ENCODE measurements around the gene SRSF4.
"Not testable (repeated sequence)": the region's sequence is repeated elsewhere in the genome, so short reads cannot be mapped to it uniquely, and the experiment has no call there.

SRSF4 gene

DNA sequence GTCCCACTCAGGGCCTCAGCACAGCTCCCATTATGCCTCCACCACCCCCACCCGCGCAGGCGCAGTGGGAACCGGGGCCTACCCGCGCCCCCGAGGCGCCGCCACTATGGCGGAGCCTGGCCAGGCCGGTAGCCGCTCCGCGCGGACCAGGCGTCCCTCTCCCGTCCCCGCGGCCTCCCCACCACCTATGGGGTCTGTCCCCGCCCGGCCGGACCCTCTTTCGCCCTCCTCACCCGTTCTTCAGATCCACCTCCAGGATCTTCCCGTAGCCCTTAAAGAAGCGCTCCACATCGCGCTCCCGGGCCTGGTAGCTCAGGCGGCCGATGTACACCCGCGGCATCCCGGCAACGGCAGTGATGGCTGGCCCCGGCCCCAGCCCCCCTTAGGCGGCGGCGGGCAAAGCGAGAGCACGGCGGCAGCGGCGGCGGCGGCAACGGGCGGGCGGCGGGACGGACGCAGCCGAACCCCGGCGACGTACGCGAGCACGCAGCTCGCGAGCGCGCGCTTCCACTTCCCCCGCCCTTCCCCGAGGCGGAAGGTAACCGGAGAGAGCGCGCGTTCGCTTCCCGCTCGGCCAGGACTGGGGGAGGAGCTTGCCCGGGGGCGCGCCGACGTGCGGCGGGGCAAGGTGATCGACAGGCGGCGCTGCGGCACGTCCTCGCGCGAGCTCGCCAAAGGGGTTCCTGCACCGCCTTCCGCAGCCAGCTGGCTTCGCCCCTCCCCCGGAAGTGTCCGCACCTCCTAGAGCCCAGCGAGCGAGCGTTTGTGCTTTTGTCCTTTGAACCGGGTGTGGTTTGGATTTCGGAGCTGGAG is at the start of gene SRSF4:
SRSF4 (minus strand) TSS at position 488 of the 813 bp plus-strand sequence; CDS start at position 340, 148 bp downstream.
- Histone ChIP-seq H3K4me3 (ENCODE audit: low read length) (peak within 1 kb of the TSS; percentile 82), H3K9ac (ENCODE audit: low read depth, low read length) (peak within 1 kb of the TSS; percentile 92), H3K4me1 (ENCODE audit: insufficient read depth, low read length) (peaks cover 8% of the 10 kb centered on the region), H3K9me3 (ENCODE audit: insufficient read depth, low read depth, low read length) (no peaks in the 10 kb centered on the region), H3K36me3 (ENCODE audit: insufficient read depth, low read depth, low read length) (peaks cover 22% of the 10 kb centered on the region; the same call in 1 of the 2 replicates), H3K27ac (ENCODE audit: low read length) (peak within 1 kb of the TSS; percentile 96), H3K27me3 (ENCODE audit: insufficient read depth, low read length) (no peaks in the 10 kb centered on the region)

DNA sequence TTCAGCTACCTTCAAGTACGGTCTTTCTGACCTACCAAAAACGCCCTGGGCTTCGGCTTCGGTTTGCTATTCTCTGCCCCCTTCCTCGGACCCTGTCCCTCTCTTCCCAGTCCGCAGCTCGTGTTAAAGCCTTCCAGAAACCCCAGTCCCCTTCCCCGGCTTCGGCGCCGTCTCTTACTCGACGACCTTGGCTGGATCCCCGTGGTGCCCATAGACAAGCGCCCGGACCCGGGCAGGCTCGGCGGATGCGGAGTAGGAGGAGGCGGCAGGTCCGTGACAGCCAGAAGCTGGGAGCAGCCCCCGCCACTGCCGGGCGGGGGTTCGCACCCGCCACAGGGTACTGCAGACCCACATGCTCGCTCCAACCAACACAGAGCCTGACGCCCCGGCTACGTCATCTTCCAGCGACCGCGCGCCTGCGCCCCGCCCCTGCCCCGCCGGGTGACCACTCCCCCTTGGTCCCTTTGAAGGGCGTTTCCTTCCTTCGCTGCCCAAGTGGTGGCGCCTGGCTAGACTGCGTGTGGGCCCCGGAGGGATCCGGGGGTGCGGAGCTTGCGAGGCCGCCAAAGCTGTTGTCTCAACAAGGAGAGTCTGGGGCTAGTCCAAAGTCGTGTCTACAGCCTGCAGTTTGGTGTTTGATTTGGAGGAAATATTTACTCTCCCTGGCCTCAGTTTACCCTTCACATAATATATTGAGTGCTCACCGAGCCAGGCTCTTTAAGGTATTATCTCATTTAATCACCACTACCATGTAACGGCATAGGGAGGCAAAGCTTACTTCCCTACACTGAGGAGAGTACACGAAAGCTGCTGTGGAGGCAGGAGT is 49.1 kb upstream of the SRSF4 start, which contains the start of gene MECR:
MECR (minus strand) TSS at position 382 of the 826 bp plus-strand sequence; CDS start at position 354, 28 bp downstream.
- Histone ChIP-seq H3K4me3 (ENCODE audit: low read length) (peak within 1 kb of the TSS; percentile 88), H3K27ac (ENCODE audit: low read length) (no peak within 1 kb of the TSS), H3K36me3 (ENCODE audit: insufficient read depth, low read depth, low read length) (no peaks in the 10 kb centered on the region), H3K9me3 (ENCODE audit: insufficient read depth, low read depth, low read length) (no peaks in the 10 kb centered on the region), H3K9ac (ENCODE audit: low read depth, low read length) (peak within 1 kb of the TSS; percentile 77; the same call in 1 of the 2 replicates), H3K4me1 (ENCODE audit: insufficient read depth, low read length) (0 out of 2 replicates have a peak, but pooled peaks cover 6% of the 10 kb centered on the region), H3K27me3 (ENCODE audit: insufficient read depth, low read length) (peaks cover 28% of the 10 kb centered on the region)

DNA sequence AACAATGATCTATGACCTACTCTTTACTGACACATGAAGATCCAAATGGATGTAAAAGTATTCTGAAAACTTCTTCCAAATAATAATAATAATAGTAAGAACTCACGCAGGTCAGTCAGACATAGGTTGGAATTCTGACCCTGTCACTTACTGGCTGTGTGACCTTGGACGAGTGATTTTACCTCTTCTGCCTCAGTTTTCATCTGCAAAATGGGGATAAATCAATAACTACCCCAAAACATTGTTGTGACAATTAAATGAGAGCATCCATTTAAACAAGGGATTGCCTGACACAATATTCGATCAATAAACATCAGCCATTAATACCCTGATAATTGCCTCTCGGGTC is 48.5 kb upstream of the SRSF4 start:
- H3K9ac ChIP-seq (ENCODE audit: low read depth, low read length): peak overlapping the region; percentile 77; the same call in 1 of the 2 replicates
- peaks cover 22% of the 10 kb centered on the region for H3K27me3 ChIP-seq (ENCODE audit: insufficient read depth, low read length)
- H3K36me3 ChIP-seq (ENCODE audit: insufficient read depth, low read depth, low read length): 0 out of 2 replicates have a peak, but pooled peaks cover 2% of the 10 kb centered on the region
- 0 out of 2 replicates have a peak, but pooled peaks cover 6% of the 10 kb centered on the region for H3K4me1 ChIP-seq (ENCODE audit: insufficient read depth, low read length)
- H3K27ac ChIP-seq (ENCODE audit: low read length): no peak overlapping the region
- no peaks in the 10 kb centered on the region for H3K9me3 ChIP-seq (ENCODE audit: insufficient read depth, low read depth, low read length)
- H3K4me3 ChIP-seq (ENCODE audit: low read length): peak overlapping the region; percentile 88

DNA sequence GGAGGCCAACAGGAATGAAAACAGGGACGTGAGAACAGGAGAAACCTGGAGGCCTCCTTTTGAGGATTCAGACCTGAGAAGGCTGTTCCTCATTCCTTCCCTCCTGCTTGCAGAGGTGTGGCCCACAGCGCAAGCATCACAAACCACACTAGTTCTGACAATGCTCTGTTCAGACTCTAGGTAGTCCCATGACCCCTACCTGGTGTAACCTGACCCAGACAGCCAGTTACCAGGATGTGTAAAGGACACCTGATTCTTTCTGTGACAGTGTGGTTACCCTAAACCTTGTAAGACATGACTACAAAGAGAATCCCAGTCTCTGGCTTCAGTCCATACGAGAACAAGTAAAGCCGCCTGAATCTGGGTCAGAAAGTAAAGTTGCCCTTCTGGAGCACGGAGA is 45.8 kb upstream of the SRSF4 start:
- Histone ChIP-seq H3K4me3 (ENCODE audit: low read length) (no peak overlapping the region), H3K4me1 (ENCODE audit: insufficient read depth, low read length) (peaks cover 9% of the 10 kb centered on the region; the same call in 1 of the 2 replicates), H3K27me3 (ENCODE audit: insufficient read depth, low read length) (peaks cover 10% of the 10 kb centered on the region), H3K9ac (ENCODE audit: low read depth, low read length) (no peak overlapping the region), H3K36me3 (ENCODE audit: insufficient read depth, low read depth, low read length) (peaks cover 21% of the 10 kb centered on the region; the same call in 1 of the 2 replicates), H3K27ac (ENCODE audit: low read length) (no peak overlapping the region), H3K9me3 (ENCODE audit: insufficient read depth, low read depth, low read length) (no peaks in the 10 kb centered on the region)

DNA sequence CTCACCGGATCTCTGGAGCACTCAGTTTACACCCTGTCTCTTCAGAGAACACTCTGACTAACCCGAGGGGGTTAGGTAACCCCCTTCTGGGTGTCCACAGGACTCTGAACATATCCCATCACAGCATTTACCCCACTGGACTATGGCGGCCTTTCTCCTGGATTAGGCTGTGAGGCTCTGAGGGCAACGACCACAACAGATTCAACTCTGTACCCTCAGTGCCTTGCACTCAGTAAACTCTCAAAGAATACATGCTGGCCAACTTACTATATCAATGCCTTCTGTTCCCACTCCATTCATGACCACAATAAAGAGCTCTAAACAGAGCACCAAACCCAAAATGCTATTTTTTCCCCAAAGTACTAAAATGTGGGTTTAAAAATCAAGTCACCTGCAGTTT is 43.7 kb upstream of the SRSF4 start:
- no peak overlapping the region for H3K4me3 ChIP-seq (ENCODE audit: low read length)
- peaks cover 21% of the 10 kb centered on the region; the same call in 1 of the 2 replicates for H3K36me3 ChIP-seq (ENCODE audit: insufficient read depth, low read depth, low read length)
- no peak overlapping the region for H3K27ac ChIP-seq (ENCODE audit: low read length)
- peaks cover 15% of the 10 kb centered on the region; the same call in 1 of the 2 replicates for H3K4me1 ChIP-seq (ENCODE audit: insufficient read depth, low read length)
- H3K9ac ChIP-seq (ENCODE audit: low read depth, low read length): no peak overlapping the region
- no peaks in the 10 kb centered on the region for H3K9me3 ChIP-seq (ENCODE audit: insufficient read depth, low read depth, low read length)
- no peaks in the 10 kb centered on the region for H3K27me3 ChIP-seq (ENCODE audit: insufficient read depth, low read length)

DNA sequence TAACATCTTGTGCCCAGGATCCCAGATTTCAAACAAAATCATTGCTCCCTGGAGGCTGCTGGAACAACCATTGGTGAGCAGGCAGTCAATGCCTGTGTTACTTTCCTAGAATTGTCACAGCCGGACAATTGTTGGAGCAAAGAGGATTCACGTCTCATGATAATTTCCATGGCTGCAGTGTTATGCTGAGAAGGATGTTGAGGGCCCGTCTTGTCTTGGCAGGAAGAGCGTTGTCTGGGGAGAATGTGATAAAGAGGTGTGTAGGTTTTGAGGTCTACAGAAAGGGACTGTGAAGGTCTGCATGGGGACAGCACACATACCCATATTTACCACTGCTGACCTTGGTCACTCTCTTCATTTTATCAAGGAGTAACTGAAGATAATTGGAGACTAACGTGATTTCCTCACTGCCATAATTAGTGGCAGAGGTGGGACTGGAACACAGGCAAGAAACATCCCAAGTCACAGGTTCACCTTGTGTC is 42.7 kb upstream of the SRSF4 start:
- no peak overlapping the region for H3K9ac ChIP-seq (ENCODE audit: low read depth, low read length)
- H3K36me3 ChIP-seq (ENCODE audit: insufficient read depth, low read depth, low read length): peaks cover 27% of the 10 kb centered on the region; the same call in 1 of the 2 replicates
- no peak overlapping the region for H3K4me3 ChIP-seq (ENCODE audit: low read length)
- no peak overlapping the region for H3K27ac ChIP-seq (ENCODE audit: low read length)
- no peaks in the 10 kb centered on the region for H3K9me3 ChIP-seq (ENCODE audit: insufficient read depth, low read depth, low read length)
- H3K27me3 ChIP-seq (ENCODE audit: insufficient read depth, low read length): no peaks in the 10 kb centered on the region
- H3K4me1 ChIP-seq (ENCODE audit: insufficient read depth, low read length): peaks cover 12% of the 10 kb centered on the region; the same call in 1 of the 2 replicates

DNA sequence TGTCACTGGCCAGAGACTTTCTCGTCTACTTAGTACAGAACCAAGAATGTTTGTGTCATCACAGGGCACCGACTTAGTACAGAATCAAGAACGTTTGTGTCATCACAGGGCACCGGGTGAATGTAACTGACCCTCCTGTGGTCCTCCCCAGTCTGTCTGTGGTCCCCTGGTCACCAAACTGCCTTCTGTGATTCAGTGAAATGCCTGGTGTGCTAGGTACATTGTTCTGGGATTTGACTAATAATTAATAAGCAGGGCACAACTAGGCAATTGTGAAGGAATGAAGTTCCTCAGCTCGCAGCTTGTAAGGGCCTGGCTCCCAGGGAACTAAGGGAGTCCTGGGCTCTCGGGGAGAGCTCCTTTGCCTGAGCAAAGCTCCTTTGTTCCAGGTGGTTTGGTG is 41.8 kb upstream of the SRSF4 start:
- H3K9ac ChIP-seq (ENCODE audit: low read depth, low read length): no peak overlapping the region
- H3K4me3 ChIP-seq (ENCODE audit: low read length): no peak overlapping the region
- H3K4me1 ChIP-seq (ENCODE audit: insufficient read depth, low read length): peaks cover 12% of the 10 kb centered on the region; the same call in 1 of the 2 replicates
- H3K27me3 ChIP-seq (ENCODE audit: insufficient read depth, low read length): no peaks in the 10 kb centered on the region
- no peak overlapping the region for H3K27ac ChIP-seq (ENCODE audit: low read length)
- no peaks in the 10 kb centered on the region for H3K9me3 ChIP-seq (ENCODE audit: insufficient read depth, low read depth, low read length)
- H3K36me3 ChIP-seq (ENCODE audit: insufficient read depth, low read depth, low read length): peaks cover 29% of the 10 kb centered on the region; the same call in 1 of the 2 replicates

DNA sequence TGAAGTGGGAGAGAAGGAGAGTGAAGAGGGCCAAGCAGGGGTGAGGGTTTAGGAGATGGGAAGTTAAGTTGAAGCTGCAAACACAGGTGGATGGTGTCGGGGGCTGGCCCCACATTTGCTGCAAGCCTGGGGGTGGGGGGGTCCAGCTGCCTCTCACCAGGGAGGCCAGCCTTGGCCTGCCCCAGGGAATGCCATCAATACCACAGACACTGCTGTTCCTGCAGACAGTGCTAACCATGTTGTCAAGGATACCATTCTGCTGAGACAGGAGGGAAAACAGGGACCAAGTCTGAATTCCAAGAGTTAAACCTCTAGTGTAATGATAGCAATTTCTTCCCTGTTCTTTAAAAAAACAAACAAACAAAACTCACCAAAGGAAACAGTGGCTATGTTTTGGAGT is 41.0 kb upstream of the SRSF4 start:
- Histone ChIP-seq H3K36me3 (ENCODE audit: insufficient read depth, low read depth, low read length) (peaks cover 32% of the 10 kb centered on the region; the same call in 1 of the 2 replicates), H3K27ac (ENCODE audit: low read length) (no peak overlapping the region), H3K9me3 (ENCODE audit: insufficient read depth, low read depth, low read length) (no peaks in the 10 kb centered on the region), H3K4me1 (ENCODE audit: insufficient read depth, low read length) (peaks cover 12% of the 10 kb centered on the region; the same call in 1 of the 2 replicates), H3K27me3 (ENCODE audit: insufficient read depth, low read length) (no peaks in the 10 kb centered on the region), H3K4me3 (ENCODE audit: low read length) (no peak overlapping the region), H3K9ac (ENCODE audit: low read depth, low read length) (no peak overlapping the region)

DNA sequence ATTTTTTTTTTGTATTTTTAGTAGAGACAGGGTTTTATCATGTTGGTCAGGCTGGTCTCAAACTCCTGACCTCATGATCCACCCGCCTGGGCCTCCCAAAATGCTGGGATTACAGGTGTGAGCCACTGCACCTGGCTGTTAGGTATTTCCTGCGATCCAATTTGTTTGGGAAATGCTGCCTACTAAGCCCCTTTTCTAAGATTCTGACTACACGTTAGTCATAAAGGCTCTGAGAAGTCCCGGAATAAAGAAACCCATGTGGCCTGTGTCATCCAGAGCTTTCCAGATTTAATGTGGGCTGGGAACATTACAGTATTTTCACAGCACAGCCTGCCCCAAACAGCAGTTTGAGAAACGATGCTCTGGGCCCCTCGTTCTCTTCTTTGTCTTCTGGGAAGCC is 40.6 kb upstream of the SRSF4 start:
- not testable (repeated sequence) for H3K4me3 ChIP-seq (ENCODE audit: low read length); H3K27me3 ChIP-seq (ENCODE audit: insufficient read depth, low read length); H3K9me3 ChIP-seq (ENCODE audit: insufficient read depth, low read depth, low read length); H3K9ac ChIP-seq (ENCODE audit: low read depth, low read length); H3K27ac ChIP-seq (ENCODE audit: low read length); H3K4me1 ChIP-seq (ENCODE audit: insufficient read depth, low read length)
- H3K36me3 ChIP-seq (ENCODE audit: insufficient read depth, low read depth, low read length): peaks cover 32% of the 10 kb centered on the region; the same call in 1 of the 2 replicates

DNA sequence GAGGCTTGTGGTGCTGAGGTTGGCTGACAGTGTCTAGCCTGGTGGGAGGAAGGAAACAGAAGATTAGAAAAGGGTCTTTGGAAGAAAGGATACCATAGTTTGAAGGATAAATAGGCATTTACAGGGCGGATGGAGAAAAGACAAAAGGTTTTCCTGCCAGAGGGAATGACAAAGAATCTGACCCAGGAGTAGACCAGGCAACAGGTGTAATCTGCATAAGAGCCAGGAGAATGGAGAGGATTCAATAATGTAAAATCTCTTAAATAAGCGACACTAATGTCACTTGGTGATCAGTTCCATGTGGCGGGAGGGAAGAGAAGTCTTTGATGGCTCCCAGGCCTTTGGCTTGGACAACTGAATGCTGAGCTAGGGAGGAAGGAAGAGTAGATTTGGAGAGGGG is 39.6 kb upstream of the SRSF4 start:
- H3K9ac ChIP-seq (ENCODE audit: low read depth, low read length): no peak overlapping the region
- no peaks in the 10 kb centered on the region for H3K9me3 ChIP-seq (ENCODE audit: insufficient read depth, low read depth, low read length)
- H3K36me3 ChIP-seq (ENCODE audit: insufficient read depth, low read depth, low read length): peaks cover 34% of the 10 kb centered on the region; the same call in 1 of the 2 replicates
- no peak overlapping the region for H3K4me3 ChIP-seq (ENCODE audit: low read length)
- H3K27me3 ChIP-seq (ENCODE audit: insufficient read depth, low read length): no peaks in the 10 kb centered on the region
- no peak overlapping the region for H3K27ac ChIP-seq (ENCODE audit: low read length)
- peaks cover 9% of the 10 kb centered on the region; the same call in 1 of the 2 replicates for H3K4me1 ChIP-seq (ENCODE audit: insufficient read depth, low read length)

DNA sequence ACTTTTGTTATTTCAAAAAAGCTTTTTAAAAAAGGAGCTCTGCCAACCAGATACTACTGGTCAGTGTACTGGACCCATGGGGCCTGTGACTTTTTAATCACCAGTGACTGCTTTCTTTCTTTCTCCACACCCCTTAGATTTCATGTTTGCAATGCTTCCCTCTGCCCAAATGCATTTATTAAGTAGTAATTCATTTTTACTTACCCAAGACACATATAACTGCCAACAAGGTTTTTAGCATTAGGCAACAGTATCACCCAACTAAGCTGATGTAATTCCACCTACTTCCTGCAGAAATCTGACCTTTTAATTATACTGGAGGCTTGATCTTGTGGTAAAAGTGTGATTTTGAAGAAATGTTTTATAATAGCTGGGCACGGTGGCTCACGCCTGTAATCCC is 36.5 kb upstream of the SRSF4 start:
- no peak overlapping the region for H3K9ac ChIP-seq (ENCODE audit: low read depth, low read length)
- no peaks in the 10 kb centered on the region for H3K27me3 ChIP-seq (ENCODE audit: insufficient read depth, low read length)
- H3K4me1 ChIP-seq (ENCODE audit: insufficient read depth, low read length): peaks cover 9% of the 10 kb centered on the region; the same call in 1 of the 2 replicates
- H3K4me3 ChIP-seq (ENCODE audit: low read length): no peak overlapping the region
- H3K36me3 ChIP-seq (ENCODE audit: insufficient read depth, low read depth, low read length): peaks cover 41% of the 10 kb centered on the region
- no peaks in the 10 kb centered on the region for H3K9me3 ChIP-seq (ENCODE audit: insufficient read depth, low read depth, low read length)
- no peak overlapping the region for H3K27ac ChIP-seq (ENCODE audit: low read length)

All from iPS-20b (cell line).